ENCODE results near the gene TSC22D1.
A peak's percentile ranks its signal among the peaks of the same experiment; 100 is the strongest.

Gene TSC22D1

GRCh38 chr13:44401577-44401976, 174.6 kb downstream of the TSC22D1 start:
- DNase-seq, result no peak

- DNase-seq, result no peak
Observed at GRCh38 chr13:44400736-44401135, 175.4 kb downstream of the TSC22D1 start.

- DNase-seq, result peak; percentile 34 to 83 (median 73)
Observed at GRCh38 chr13:44399074-44399473, 177.1 kb downstream of the TSC22D1 start.

GRCh38 chr13:44398606-44399005, 177.5 kb downstream of the TSC22D1 start:
- DNase-seq, result no peak

GRCh38 chr13:44397766-44398223, 178.3 kb downstream of the TSC22D1 start:
- no peak for DNase-seq

- no peak for DNase-seq
Observed at GRCh38 chr13:44396701-44397580, 179.2 kb downstream of the TSC22D1 start.

- DNase-seq, result no peak
Observed at GRCh38 chr13:44395976-44396694, 180.0 kb downstream of the TSC22D1 start.

GRCh38 chr13:44394658-44395057, 181.5 kb downstream of the TSC22D1 start:
- no peak for DNase-seq

GRCh38 chr13:44393391-44393790, 182.7 kb downstream of the TSC22D1 start:
- no peak for DNase-seq

- DNase-seq, result no peak
Observed at GRCh38 chr13:44389876-44390275, 186.3 kb downstream of the TSC22D1 start.

GRCh38 chr13:44389060-44389666, 187.0 kb downstream of the TSC22D1 start:
- no peak for DNase-seq

- no peak for DNase-seq
Observed at GRCh38 chr13:44388427-44389059, 187.6 kb downstream of the TSC22D1 start.

- no peak for DNase-seq
Observed at GRCh38 chr13:44386913-44387556, 189.1 kb downstream of the TSC22D1 start.

GRCh38 chr13:44385847-44386246, 190.3 kb downstream of the TSC22D1 start:
- peak in 1 of 3 experiments; percentile 27 for DNase-seq

- no peak for DNase-seq
Observed at GRCh38 chr13:44385401-44385800, 190.7 kb downstream of the TSC22D1 start.

GRCh38 chr13:44384778-44385177, 191.4 kb downstream of the TSC22D1 start:
- no peak for DNase-seq

GRCh38 chr13:44383945-44384344, 192.2 kb downstream of the TSC22D1 start:
- DNase-seq, result no peak

- DNase-seq, result no peak
Observed at GRCh38 chr13:44382635-44383145, 193.4 kb downstream of the TSC22D1 start.
